GM10266 (cell line): ENCODE results near the gene ACYP1.
"Not testable (repeated sequence)": the region's sequence is repeated elsewhere in the genome, so short reads cannot be mapped to it uniquely, and the experiment has no call there.

Source experiments
- DNase-seq: peaks from one replicate; pipeline ENCODE4 v3.0.0; 2012; ENCODE audit errors: extremely low spot score
- TF ChIP-seq, protein P1 (sequence below): IDR thresholded peaks from 2 replicates; pipeline ENCODE4 v1.5.1; 2012; ENCODE audit warnings: mild to moderate bottlenecking, low read depth; ENCODE audit not compliant: control insufficient read depth, insufficient read depth; ENCODE audit errors: missing control alignments

The ACYP1 gene

DNA sequence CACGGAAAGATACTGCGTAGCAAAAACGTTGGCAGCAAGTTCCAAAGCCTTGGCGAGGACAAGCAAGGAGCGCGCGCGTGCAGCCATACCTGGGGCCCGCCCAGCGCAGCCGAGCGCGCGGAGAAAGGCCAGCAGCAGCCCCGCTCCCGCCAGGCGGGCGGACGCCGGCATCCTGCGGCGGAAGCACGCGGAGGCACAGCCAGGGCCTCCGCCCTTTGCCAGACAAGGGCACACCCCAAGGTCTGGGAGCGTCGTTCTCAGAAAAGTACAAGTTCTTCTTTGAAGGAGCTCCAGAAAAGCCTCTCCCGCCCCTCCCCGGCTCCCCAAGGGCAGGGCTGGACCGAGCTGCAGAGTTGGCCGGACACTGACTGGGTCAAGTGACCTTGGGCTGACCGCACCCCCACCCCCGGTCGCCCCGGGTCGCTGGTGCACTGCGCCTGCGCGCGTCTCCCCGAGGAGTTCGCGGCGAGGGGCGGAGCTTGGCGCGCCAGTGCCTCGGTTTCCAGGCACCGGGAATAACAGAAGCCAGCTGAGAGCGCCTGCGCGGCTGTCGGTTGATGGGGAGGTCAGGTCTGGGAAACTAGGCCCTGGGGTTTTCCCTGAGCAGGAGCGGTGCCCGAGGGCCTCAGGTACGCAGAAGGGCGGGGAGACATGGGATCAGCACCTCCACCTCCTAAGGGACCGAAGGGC is 5.4 kb upstream of the ACYP1 start, which contains the start of gene ZC2HC1C:
ZC2HC1C (plus strand) TSS at position 521 of the 690 bp plus-strand sequence. CDS start 933 bp downstream, outside the sequence.
- TF ChIP-seq, protein P1, sequence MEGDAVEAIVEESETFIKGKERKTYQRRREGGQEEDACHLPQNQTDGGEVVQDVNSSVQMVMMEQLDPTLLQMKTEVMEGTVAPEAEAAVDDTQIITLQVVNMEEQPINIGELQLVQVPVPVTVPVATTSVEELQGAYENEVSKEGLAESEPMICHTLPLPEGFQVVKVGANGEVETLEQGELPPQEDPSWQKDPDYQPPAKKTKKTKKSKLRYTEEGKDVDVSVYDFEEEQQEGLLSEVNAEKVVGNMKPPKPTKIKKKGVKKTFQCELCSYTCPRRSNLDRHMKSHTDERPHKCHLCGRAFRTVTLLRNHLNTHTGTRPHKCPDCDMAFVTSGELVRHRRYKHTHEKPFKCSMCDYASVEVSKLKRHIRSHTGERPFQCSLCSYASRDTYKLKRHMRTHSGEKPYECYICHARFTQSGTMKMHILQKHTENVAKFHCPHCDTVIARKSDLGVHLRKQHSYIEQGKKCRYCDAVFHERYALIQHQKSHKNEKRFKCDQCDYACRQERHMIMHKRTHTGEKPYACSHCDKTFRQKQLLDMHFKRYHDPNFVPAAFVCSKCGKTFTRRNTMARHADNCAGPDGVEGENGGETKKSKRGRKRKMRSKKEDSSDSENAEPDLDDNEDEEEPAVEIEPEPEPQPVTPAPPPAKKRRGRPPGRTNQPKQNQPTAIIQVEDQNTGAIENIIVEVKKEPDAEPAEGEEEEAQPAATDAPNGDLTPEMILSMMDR, result no peak
- peak; percentile 83 for DNase-seq

DNA sequence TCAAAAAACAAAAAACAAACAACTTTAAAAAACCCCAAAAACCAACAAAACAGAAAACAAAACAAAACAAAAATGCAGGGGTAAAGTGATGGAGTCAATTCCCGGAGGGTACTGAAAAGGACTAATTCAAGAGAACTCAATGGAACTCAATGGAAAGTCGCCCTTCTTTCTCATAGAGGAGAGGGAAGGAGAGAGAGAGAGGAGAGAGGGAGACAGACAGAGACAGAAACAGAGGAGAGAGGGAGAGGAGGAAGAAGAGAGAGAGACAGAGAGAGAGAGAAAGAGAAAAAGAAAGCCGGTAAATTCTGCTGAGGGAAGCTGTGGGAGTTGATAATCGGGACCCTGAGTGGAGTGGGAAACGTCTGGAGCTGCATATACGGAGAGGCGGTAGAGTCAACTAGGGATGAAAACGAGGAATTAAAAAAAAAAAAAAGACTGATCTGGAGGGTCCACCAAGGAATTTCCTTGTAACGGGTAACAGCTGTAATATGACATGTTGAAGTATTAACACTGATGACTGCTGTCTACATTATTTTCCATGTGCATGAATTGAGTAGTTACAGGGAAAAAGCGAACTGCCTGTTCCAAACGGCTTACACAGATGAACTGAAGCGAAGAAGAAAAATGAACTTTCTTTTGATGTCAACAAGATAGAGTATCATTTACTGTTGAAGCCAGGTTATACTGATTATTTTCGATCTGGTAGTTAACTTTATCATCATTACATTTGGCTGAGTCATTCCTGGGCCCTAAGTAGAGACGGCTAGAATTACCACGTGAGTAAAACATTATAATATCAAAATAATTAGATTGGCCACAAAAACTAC is 4.7 kb upstream of the ACYP1 start:
- TF ChIP-seq, protein P1, result no peak
- DNase-seq, result no peak

DNA sequence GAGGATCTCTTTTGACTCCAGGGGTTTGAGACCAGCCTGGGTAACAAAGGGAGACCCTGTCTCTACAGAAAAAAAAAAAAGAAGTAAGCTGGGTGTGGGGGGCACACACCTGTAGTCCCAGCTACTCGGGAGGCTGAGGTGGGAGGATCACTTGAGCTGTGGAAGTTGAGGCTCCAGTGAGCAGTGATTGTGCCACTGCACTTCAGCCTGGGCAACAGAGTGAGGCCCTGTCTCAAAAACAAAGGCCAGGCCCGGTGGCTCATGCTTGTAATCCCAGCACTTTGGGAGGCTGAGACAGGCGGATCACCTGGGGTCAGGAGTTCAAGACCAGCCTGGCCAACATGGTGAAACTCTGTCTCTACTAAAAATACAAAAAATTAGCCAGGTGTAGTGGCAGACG is 3.9 kb upstream of the ACYP1 start:
- not testable (repeated sequence) for DNase-seq

DNA sequence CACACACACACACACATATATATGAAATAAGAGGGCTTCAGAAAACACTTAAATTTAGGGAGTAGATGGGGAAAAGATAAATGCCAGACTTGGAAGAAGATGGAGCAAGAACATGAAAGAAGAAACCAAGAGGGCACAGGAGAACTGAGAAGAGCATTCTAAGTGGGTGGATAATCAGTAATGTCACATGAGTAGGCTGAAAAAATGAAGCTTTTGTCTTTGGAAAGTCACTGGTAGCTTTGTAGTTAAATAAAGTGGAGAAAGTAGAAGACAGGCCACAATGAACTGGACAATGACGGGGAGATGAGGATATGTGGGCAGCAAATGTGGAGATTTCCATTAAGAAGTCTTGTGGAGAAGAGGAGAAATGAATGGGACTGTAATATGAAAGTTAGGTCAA is 3.4 kb upstream of the ACYP1 start:
- no peak for DNase-seq
- TF ChIP-seq, protein P1, result no peak

DNA sequence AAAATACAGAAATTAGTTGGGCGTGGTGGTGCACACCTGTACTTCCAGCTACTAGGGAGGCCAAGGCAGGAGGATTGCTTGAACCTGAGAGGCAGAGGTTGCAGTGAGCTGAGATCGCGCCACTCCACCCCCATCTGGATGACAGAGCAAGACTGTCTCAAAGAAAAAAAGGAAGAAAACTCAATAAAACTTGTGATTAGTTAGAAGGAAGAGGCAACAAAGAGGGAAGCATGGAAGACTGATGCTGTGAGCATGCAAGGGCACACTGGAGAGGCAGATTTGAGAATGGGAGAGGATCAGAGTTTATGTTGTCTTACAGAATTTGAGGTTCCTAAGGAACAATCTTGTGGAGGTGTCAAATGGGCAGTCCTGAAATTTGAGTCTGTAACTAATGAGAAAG is 2.9 kb upstream of the ACYP1 start:
- DNase-seq, result no peak

DNA sequence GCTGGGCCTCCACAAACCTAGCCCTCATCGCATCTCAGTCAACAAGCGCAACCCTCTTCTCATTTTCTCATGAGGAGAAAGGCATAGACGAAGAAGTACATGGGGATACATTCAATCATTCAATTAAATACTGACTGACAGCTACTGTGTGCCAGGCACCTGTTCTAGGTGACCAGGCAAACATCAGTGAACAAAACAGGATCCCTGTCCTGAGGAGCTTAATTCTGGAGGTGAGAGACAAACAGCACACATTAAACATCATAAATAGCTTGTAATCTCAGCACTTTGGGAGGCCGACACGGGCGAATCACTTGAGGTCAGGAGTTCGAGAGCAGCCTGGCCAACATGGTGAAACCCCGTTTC is 362 bp upstream of the ACYP1 start:
- TF ChIP-seq, protein P1, result no peak
- DNase-seq, result no peak

More for the DNA sequence above, 2.9 kb upstream of the ACYP1 start:
- TF ChIP-seq, protein P1, result no peak

DNA sequence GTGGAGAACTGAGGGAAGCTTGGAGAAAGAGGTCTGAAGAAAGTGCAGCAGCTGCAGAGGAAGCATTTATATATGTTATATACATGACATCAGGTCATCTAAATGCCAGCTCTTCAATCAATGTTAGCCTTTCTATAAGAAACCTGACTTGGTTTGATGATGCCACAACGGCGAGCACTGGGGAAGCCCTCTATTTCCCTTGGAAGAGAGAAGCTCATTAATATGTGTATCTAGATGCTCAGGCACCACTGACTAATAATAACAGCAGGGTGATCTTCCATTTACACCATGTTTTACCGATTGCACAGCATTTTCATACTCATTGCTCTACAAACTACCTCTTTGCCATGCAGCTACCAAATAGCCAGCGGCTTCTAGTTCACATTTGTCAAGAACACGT is 811 bp downstream of the ACYP1 start:
- TF ChIP-seq, protein P1, result no peak
- DNase-seq, result no peak
